Suprapubic skin (tissue), 3 donors: ENCODE measurements around the gene ELMO1.

Experiments
- CTCF ChIP-seq, 2 donors: fragments of 200-600 bp in 1 of 2; fragments of 450-650 bp in 1 of 2; sonication (generic) in 1 of 2; IDR thresholded peaks; one replicate each; pipeline ENCODE4 v1.5.1; 2016 to 2019; ENCODE audit warnings: antibody characterized with exemption in 2 of 2, mild to moderate bottlenecking in 1 of 2, moderate library complexity in 1 of 2
- POLR2AphosphoS5 ChIP-seq, 3 donors: sonication (generic); formaldehyde crosslinking; IDR thresholded peaks; one replicate each; pipeline ENCODE4 v1.6.1; 2017; ENCODE audit warnings: antibody characterized with exemption in 3 of 3

GRCh38 chr7:37418381-37418780, 30.3 kb downstream of the ELMO1 start:
- TF ChIP-seq CTCF (IDR thresholded peaks at IDR 0.05) (no peak), POLR2AphosphoS5 (IDR thresholded peaks at IDR 0.05) (no peak)
